Measurements from ENCODE around the gene ABCC9.
"Not testable (repeated sequence)": the region's sequence is repeated elsewhere in the genome, so short reads cannot be mapped to it uniquely, and the experiment has no call there.

Gene ABCC9

GRCh38 chr12:21813751-21814150 lies 127.5 kb downstream of the ABCC9 start:
- DNase-seq, result no peak

- DNase-seq, result no peak
Measured at GRCh38 chr12:21813125-21813524, 128.1 kb downstream of the ABCC9 start.

- not testable (repeated sequence) for DNase-seq
Measured at GRCh38 chr12:21812340-21812739, 128.9 kb downstream of the ABCC9 start.

GRCh38 chr12:21809100-21809499 lies 132.1 kb downstream of the ABCC9 start:
- no peak for DNase-seq

GRCh38 chr12:21806255-21806654 lies 135.0 kb downstream of the ABCC9 start:
- DNase-seq, result no peak

- DNase-seq, result no peak
Measured at GRCh38 chr12:21801522-21802288, 139.5 kb downstream of the ABCC9 start.

GRCh38 chr12:21800011-21800410 lies 141.2 kb downstream of the ABCC9 start:
- DNase-seq, result no peak

GRCh38 chr12:21797539-21797938 lies 143.7 kb downstream of the ABCC9 start:
- no peak for DNase-seq

GRCh38 chr12:21795648-21796328 lies 145.4 kb downstream of the ABCC9 start:
- no peak for DNase-seq

GRCh38 chr12:21794807-21795595 lies 146.2 kb downstream of the ABCC9 start:
- DNase-seq, result not testable (repeated sequence)

GRCh38 chr12:21789687-21790086 lies 151.5 kb downstream of the ABCC9 start:
- not testable (repeated sequence) for DNase-seq

GRCh38 chr12:21788089-21788983 lies 152.9 kb downstream of the ABCC9 start:
- no peak for DNase-seq

GRCh38 chr12:21786041-21786531 lies 155.1 kb downstream of the ABCC9 start:
- no peak for DNase-seq

GRCh38 chr12:21782723-21783122 lies 158.5 kb downstream of the ABCC9 start:
- DNase-seq, result not testable (repeated sequence)

GRCh38 chr12:21780786-21781185 lies 160.4 kb downstream of the ABCC9 start:
- DNase-seq, result no peak

- DNase-seq, result no peak
Measured at GRCh38 chr12:21776175-21776574, 165.1 kb downstream of the ABCC9 start.

GRCh38 chr12:21775133-21775820 lies 165.9 kb downstream of the ABCC9 start:
- DNase-seq, result no peak

- no peak for DNase-seq
Measured at GRCh38 chr12:21774358-21775132, 166.7 kb downstream of the ABCC9 start, which contains the start of gene KCNJ8. TSS of gene KCNJ8 (minus strand) at chr12:21774706. CDS start at chr12:21773616, 1,090 bp downstream.

GRCh38 chr12:21773806-21774205 lies 167.4 kb downstream of the ABCC9 start:
- DNase-seq, result no peak

GRCh38 chr12:21773263-21773741 lies 167.9 kb downstream of the ABCC9 start:
- DNase-seq, result no peak

- no peak for DNase-seq
Measured at GRCh38 chr12:21771311-21771710, 169.9 kb downstream of the ABCC9 start.

Measured in CD4-positive, alpha-beta T cell treated with Interleukin-10 for 1 hour (primary cell).